ENCODE measurements around the gene ENTREP3.
"Not testable (repeated sequence)": the region's sequence is repeated elsewhere in the genome, so short reads cannot be mapped to it uniquely, and the experiment has no call there.

The ENTREP3 gene

DNA sequence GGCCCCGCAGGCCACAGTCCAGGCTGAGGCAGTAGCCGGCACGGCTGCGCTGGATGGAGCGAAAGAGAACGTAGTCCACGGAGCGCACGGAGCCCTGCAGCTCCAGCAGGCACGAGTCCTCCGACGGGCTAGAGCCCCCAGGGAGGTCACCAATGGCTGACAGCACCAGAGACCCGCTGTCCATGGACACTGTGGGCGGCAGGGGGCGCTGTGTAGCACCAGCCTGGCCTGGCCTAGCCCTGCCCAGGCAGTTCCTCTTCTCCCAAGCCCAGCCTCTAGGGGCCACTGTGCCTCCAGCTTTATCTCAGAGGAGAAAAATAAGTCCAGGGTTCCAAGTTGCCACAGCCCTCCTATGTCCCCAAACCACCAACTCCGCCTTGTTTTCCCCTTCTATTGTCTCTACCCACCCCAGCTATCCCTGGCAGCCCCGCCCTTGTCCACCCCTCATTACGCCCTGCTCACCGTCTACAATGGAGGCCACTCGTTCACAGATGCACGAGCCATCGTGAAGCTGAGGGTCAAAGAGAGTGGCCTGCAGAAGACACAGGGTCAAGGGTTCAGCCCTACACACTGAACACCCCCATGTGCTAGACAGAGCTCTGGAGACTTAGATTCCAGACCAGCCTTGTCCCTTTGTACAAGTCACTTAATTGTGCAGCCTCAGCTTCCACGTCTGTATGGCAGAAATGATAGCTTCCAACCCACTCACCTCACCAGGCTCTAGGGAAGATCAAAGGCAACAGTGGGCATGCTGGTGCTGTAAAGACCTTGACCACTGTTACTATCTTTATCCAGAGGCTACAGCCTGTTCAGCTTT, 4.4 kb downstream of the ENTREP3 start:
- peak; percentile 98 for DNase-seq

DNA sequence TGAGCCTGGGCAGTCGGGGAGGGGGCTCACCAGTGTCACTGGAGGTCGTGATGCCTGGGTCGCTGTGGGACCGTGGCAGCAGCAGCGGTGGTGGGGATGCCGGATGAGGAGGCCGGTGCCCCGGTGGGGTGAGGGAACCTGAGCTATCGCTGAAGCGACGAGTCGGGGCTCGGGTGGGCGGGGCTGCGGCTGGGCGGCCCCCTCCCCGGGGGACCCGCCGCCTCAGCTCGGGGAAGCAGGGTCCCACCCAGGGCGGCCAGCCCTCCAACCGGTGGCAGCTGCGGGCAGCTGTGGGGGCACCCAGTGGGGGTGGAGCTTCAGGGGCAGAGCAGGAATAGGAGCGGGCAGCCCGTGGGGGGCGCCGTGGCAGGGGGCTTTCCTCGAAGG, 5.0 kb downstream of the ENTREP3 start:
- no peak for DNase-seq

DNA sequence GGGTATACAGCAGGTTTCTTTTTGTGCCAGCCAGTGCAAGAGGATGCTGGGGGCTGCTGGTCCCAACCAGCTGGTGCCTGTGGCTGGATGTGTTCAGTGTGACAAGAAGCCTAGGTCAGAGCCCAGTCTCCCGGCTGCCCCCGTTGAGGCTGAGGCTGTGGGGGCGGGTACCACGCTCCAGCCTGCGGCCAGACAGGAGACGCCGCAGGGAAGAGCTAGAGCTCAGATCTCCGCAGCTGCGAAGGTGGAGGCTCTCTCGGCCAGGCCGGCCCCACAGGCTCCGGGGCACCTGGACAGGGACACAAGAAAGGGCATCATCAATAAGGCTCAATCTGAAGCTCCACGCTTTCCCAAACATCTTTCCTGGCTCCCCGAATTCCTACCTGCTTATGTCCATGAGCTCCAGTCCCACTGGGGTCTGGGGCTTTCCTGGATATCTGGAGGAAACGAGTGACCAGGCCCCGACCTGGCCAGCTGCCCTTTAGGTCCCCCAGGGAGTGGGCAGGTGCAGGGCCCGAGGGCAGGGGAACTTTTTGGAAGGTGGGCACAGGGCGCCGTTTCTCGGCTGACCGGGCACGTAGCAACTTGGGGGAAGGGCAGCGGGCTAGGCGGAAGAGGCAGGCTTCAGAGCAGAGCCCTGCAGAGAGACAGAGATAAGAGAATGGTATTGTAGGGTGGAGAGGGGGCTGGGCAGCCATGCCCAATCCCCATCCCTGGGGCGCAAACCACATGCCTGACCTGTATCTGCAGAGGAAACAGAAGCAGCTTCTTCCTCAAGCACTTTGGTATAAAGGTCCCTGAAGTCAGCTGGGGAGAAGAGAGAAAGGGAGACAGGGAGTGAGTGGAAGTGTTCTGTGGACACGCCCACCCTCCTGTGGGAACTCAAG, 7.4 kb downstream of the ENTREP3 start:
- DNase-seq: no peak

DNA sequence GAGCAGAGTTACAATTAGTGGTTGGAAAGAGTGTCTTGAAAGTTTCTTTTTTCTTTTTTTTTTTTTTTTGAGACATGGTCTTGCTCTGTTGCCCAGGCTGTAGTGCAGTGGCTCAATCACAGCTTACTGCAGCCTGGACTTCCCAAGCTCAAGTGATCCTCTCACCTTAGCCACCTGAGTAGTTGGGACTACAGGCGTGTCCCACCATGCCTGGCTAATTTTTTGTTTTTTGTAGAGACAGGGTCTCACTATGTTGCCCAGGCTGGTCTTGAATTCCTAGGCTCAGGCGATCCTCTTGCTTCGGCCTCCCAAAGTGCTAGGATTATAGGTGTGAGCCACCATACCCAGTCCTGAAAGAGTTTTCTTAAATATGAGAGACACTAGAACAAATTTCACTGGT, 8.5 kb downstream of the ENTREP3 start:
- not testable (repeated sequence) for DNase-seq

DNA sequence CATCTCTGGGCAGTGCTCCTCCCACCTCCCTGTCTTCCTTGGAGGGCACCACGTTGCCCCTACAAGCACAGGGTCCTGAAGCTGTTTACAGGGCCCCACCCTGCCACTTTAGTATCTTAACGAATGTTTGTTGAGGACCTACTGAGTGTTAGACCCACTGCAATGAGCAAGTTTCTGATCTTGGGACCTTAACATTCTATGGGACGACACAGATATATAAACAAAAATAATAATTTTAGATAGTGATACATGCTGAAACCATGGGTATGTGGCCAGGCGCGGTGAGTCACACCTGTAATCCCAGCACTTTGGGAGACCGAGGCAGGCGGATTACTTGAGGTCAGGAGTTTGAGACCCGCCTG, 10.1 kb downstream of the ENTREP3 start:
- DNase-seq: no peak

DNA sequence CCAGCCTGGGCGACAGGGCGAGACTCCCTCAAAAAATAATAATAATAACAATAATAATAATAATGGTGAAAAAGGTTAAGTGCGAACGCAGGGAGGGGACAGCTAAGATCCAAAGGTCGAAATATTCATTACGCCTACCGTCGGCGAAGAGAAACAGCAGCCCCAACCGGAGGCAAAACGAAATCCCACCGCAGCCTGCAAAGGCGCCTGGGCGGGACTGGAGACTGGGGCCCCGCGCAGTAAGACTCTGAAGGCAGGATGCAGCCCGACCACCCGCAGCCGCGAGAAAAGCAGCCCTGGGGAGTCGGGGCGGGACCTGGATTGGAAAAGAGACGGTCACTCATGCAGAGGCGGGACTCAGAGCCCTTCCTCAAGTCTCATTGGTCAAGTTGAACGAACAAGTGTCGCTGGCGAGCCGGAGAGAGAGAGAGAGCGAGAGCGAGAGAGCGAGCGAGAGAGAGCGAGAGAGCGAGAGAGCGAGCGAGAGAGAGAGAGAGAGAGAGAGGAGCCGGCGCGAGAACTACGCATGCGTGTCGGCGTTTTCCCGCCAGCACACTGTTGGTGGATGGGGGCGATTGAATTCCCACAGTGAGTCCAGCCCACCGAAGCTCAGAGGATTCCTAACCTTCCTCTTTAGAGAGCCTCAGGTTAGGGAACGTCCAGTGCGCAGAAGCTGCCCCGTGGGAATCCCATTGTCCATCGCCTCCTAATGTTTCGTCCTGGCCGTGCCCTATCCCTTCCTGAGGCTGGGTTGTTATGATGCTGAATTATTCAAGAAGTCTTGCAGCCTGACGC, 10.7 kb downstream of the ENTREP3 start:
- peak; percentile 100 for DNase-seq

DNA sequence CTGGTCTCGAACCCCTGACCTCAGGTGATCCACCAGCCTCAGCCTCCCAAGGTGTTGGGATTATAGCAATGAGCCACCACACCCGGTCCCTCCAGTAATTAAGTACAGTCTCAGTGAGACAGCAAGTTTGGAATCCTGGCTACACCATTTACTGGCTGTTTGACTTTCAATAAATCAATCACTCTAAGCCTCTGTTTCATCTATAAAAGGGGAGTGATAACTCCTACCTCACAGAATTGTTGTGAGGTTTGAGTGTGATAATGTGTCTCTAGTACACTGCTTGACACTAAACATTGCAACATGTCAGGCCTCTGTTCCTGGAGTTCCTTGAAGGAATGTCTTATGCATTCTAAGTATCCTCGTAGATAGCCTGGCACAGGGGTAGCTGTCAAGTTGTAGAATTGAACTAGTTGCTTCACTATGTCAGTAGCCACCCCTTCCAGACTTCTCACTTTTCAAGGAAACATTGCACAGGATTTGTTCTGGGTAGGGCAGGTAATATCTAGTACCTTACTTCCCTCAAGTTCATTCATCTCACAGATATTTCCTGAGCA, 12.4 kb downstream of the ENTREP3 start:
- peak; percentile 42 for DNase-seq

DNA sequence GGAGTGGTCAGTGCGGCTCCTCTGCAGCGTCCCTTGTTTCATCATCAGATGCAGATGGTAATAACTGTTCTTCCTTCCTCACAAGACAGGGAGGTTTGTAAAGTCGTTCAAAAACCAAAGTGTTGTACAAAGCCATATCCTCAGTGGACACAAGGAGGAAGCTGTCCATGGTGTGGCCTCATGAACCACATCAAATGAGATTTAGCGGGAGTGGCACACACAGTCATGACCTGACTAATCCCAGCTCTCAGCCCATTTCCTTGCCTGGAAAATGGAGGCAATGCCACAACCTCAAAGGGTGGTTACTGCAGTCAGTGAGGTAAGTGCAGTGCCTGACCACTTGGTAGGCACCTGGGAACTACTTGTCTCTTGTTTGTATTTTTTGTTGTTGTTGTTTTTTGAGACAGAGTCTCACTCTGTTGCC, 13.4 kb downstream of the ENTREP3 start:
- DNase-seq: no peak

DNA sequence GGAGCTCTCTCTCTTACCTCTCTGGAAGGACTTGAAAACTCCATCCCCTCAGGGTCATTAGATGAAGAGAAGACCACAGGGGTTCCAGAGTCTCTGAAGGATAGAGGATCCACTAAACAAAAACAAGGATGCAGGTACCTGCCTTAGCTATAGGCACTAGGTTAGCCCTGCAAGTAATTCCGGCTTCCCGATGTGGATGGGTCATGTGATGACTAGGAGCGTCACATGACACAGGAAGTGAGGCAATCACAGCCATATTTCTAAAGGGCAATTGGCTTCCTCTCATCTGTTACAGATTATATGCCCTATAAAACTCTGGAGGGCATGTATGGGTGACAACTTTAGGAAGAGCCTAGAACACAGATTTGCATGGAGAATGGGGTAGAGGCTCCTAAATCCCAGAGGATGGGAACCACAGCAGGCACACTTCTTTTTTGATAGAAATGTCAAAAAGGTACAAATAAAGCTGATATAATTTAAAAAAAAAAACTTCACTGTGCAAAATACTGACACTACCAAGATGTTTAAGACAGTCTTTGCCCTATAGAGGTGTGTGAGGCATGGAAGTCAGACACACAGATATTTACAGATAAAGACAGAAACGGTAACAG, 14.1 kb downstream of the ENTREP3 start:
- peak; percentile 96 for DNase-seq

DNA sequence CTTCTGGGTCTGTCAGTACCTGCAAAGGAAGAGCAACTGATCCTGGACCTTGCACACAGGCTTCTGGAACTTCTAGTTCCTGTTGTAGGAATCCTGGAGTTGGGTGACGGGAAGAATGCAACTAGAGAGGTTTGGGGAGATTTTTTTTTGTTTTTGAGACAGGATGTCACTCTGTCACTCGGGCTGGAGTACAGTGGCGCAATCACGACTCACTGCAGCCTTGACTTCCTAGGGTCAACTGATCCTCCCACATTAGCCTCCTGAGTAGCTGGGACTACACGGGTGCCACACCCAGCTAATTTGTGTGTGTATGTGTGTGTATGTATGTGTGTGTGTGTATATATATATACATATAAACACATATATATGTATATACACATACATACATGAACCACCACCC, 18.8 kb downstream of the ENTREP3 start:
- no peak for DNase-seq

DNA sequence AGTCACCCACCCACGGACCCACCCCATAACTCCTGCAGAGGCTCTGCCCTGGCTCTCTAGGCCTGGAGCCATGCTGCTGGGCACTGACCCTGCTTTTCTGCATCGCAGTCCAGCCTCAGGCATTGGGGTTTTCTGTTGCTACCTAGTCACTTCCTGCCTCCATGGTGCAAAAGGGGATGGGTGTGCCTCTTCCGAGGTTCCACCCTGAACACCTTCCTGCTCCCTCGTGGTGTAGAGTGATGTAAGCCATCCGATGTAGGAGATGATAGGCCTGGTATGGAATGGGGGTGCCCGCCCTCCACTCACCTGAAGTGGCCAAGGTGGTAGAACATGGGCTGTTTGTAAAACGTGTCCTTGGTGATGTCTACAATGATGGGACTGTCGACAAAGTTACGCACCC, 19.9 kb downstream of the ENTREP3 start:
- not testable (repeated sequence) for DNase-seq

DNA sequence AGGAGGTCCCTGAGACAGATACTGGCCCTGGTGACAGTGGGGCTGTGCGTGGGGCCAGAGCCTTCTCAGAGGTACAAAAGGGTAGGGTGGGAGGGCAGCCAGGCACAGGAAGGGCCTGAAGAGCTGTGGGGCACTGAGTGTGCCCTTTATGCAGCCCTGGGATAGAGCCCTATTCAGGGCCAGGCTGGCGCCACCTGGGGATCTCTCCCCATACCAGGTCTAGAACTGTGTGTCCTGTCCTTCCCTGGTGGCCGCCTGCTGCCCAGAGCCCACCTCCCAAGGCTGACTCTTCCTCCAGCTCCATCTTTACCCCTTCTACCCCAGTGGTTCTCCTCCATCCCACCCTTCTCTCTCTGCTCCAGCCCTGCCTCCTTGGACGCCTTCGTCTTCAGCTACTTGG, 21.8 kb downstream of the ENTREP3 start:
- DNase-seq: not testable (repeated sequence)

DNA sequence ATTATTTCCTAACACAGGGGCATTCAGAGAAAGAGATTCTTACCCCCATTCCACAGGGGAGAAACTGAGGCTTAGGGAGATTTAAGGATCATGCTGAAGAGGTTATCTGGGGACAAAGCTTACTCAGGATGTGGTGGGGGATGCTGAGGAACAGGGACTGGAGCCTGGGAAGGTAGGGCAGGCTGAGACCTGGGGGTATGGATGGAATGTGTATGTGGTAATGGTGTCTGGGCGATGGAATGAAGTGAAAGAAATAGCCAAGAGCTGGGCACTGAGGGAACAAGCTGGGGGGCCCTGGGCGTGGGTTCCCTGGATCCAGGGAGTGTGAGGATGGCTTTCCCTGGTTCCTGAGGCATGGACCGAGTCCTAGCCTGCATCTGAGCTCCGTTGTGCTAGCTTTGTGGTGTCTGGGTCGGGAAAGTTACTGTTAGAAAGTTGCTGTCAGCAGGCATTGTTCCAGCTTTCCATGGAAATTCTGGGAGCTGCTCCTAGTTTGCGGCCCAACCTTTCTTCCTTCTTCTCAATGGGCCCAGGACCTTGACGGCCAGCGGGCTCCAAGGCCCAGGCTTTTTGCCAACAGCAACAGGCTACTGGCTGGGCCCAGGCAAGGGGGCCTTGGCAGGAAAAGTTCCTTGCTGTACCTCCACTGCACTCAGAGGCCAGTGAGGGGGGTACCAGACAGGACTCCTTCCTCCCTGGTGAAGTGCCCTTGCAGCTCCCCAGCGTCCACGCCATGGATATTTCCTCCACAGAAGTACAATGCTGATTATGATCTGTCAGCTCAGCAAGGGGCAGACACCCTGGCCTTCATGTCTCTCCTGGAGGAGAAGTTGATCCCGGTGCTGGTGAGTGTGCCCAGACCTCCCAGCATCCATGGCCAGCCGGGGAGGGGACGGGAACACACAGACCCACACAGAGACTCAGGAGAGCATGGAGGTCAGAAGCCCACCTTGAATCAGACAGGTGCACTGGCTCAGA, 23.0 kb downstream of the ENTREP3 start:
- not testable (repeated sequence) for DNase-seq

DNA sequence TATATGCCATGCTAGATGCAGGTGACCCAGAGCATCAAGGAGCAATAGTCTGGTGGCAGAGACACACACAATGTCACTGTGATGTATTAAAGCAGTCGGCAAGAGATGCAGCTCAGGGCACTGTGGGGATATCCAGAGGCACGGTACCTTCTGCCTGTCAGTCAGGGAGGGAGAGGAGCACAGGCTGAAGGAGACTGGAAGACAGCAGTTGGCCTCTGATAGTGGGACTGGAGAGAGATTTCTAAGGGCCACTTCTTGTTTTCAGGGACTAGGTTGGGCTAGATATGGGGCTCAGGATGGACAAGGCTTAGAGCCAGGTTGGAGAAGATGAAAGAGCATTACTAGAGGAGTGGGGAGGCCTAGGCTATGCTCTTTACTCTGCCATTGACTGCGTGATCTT, 24.0 kb downstream of the ENTREP3 start:
- DNase-seq: not testable (repeated sequence)

DNA sequence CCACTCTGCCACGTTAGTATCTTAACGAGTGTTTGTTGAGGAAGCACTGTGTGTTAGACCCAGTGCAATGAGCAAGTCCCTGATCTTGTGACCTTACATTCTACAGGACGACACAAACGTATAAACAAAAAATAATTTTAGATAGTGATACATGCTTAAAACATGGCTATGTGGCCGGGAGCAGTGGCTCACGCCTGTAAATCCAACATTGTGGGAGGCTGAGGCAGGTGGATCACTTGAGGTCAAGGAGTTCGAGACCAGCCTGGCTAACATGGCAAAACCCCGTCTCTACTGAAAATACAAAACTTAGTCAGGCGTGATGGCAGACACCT, 27.2 kb downstream of the ENTREP3 start:
- no peak for DNase-seq

DNA sequence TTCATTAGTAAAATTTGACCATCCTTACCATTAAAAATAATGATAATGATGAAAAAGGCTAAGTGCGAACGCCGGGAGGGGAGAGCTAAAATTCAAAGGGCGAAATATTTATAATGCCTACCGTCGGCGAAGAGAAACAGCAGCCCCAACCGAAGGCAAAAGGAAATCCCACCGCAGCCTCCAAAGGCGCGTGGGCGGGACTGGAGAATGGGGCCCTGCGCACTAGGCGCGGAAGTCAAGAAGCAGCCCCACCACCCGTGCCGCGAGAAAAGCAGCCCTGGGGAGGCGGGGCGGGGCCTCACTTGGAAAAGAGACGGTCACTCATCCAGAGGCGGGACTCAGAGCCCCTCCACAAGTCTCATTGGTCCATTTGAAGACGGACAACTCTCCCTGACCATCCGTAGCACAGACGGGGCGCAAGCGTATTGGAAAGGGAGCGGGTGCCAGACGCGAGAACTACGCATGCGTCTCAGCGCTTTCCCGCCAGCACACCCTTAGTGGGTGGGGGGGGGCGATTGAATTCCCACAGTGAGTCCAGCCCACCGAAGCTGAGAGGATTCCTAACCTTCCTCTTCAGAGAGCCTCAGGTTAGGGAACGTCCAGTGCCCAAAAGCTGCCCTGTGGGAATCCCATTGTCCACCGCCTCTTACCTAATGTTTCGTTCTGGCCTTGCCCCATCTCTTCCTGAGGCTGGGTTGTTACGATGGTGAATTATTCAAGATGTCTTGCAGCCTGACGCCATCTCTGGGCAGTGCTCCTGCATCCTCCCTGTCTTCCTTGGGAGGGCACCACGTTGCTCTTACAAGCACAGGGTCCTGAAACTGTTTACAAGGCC, 27.8 kb downstream of the ENTREP3 start:
- DNase-seq: peak; percentile 100

DNA sequence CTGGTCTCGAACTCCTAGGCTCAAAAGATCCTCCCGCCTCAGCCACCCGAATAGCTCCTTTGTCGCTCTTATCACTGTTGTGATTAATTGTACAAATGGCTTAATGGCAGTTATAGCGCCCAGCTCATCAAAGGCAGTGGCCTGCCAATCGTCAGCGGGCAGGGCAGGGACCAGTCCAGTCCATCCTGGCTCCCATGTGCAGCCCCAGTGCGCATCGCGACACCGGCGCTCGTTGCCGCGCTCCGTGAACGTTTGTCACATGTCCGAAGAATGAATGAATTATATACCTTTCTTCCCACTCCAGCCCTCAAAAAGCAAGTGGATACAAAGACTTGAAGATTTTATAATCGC, 28.4 kb downstream of the ENTREP3 start:
- peak; percentile 86 for DNase-seq

DNA sequence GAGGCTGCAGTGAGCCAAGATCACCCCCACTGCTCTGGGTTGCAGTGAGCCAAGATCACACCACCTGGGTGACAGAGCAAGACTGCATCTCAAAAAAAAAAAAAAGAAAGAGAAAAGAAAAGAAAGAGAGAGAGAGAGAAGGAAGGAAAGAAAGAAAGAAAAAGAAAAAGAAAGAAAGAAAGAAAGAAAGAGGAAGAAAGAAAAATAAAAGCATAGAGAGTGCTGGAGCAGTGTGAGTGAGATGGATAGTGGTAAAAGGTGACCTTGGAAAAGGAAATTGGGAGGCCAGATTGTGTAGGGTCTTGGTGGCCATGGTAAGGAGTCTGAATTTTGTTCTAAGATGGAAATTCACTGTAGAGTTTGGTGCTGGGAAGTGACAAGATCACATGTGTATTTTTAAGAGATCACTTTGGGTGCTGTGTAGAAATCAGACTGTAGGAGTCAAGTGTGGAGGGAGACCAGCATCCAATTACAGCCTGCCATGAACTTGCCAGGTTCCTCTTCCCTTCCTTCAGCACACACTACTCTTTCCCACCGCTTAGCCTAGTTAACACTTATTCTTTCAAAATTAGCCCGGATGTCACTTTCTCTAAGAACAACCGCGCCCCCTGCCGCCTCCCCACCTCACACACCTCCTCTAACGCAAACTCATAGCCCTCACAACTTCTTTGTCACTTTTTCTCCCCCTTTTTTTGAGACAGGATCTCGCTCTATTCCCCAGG, 28.9 kb downstream of the ENTREP3 start:
- DNase-seq: peak; percentile 92

DNA sequence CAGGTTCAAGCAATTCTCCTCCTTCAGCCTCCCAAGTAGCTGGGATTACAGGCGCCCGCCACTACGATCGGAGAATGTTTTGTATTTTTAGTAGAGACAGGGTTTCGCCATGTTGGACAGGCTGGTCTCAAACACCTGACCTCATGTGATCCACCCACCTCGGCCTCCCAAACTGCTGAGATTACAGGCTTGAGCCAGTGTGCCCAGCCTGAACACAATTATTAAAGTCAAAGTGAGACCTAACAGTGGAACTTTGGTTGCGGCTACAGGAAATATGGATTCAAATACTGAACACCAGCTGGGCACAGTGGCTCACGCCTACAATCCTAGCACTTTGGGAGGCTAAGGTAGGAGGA, 29.9 kb downstream of the ENTREP3 start:
- DNase-seq: not testable (repeated sequence)

DNA sequence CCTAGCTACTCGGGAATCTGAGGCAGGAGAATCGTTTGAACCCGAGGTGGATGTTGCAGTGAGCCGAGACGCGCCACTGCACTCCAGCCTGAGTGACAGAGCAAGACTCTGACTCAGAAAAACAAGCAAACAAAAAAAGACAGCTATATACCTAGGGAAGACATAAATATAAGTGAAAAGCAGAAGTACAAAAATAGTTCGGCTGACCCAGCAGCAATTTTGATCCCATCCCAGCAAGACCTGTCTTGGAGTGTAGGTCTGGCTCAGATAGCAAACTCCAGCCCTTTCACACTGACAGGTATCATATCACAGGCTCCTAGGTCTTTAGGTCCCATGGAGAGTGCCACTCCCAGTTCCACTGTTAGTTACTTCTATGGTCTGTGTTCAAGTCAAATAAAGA, 32.2 kb downstream of the ENTREP3 start:
- DNase-seq: no peak

Data from NCI-H82 (cell line).